GM23338 (cell line): Measurements from ENCODE around the gene SIGLEC9. TPM values are rescaled to one million over a fixed set of nuclear protein-coding genes. Genes with fewer than 3 reads are reported as not detected.

Experiments
- ATAC-seq: fragments of 200-7000 bp; cut with Tn5 transposase; 3 replicates; pipeline ENCODE4 v1.9.1; 2020
- DNase-seq: peaks from one replicate; pipeline ENCODE4 v3.0.0-alpha.2; 2015; ENCODE audit warnings: low spot score
- H2AFZ ChIP-seq: fragments of 200-600 bp; sonication (generic); 2 replicates; pipeline ENCODE4 v1.8.0; 2016; ENCODE audit warnings: antibody characterized with exemption, mild to moderate bottlenecking, moderate library complexity
- H3F3A ChIP-seq: fragments of 200-600 bp; sonication (generic); replicated peaks from 2 replicates; pipeline ENCODE4 v1.8.0; 2017; ENCODE audit warnings: antibody characterized with exemption, mixed run types, low read depth
- H3K27ac ChIP-seq: fragments of 200-600 bp; sonication (generic); 2 replicates; pipeline ENCODE4 v1.6.1; 2016; ENCODE audit warnings: low read depth
- H3K27me3 ChIP-seq: fragments of 200-600 bp; sonication (generic); 2 replicates; pipeline ENCODE4 v1.8.0; 2016; ENCODE audit warnings: mild to moderate bottlenecking, mixed run types, moderate library complexity; ENCODE audit not compliant: insufficient read depth
- H3K36me3 ChIP-seq: fragments of 200-600 bp; sonication (generic); 2 replicates; pipeline ENCODE4 v1.8.0; 2016; ENCODE audit warnings: mild to moderate bottlenecking; ENCODE audit not compliant: insufficient read depth
- H3K4me1 ChIP-seq: fragments of 200-600 bp; sonication (generic); 2 replicates; pipeline ENCODE4 v1.8.0; 2016; ENCODE audit warnings: mild to moderate bottlenecking, moderate library complexity; ENCODE audit not compliant: insufficient read depth
- H3K4me2 ChIP-seq: fragments of 200-600 bp; sonication (generic); 2 replicates; pipeline ENCODE4 v1.7.1; 2017; ENCODE audit warnings: mixed run types
- H3K4me3 ChIP-seq: fragments of 200-600 bp; sonication (generic); 2 replicates; pipeline ENCODE4 v1.6.1; 2016; ENCODE audit warnings: mixed run types
- H3K79me2 ChIP-seq: fragments of 200-600 bp; sonication (generic); replicated peaks from 2 replicates; pipeline ENCODE4 v1.8.0; 2017; ENCODE audit warnings: mild to moderate bottlenecking; ENCODE audit not compliant: insufficient read depth
- H3K9me2 ChIP-seq: fragments of 200-600 bp; sonication (generic); 2 replicates; pipeline ENCODE4 v1.8.0; 2017; ENCODE audit not compliant: insufficient read depth
- H4K20me1 ChIP-seq: fragments of 200-600 bp; sonication (generic); replicated peaks from 2 replicates; pipeline ENCODE4 v1.8.0; 2017; ENCODE audit warnings: mild to moderate bottlenecking; ENCODE audit not compliant: insufficient read depth
- H3K27ac Mint-ChIP-seq: 2 replicates; pipeline ENCODE4 v1.8.0; 2020; ENCODE audit warnings: inconsistent platforms, mild to moderate bottlenecking, moderate library complexity, mixed read lengths
- H3K27me3 Mint-ChIP-seq: 3 replicates; pipeline ENCODE4 v1.8.0; 2022; ENCODE audit warnings: low read depth, mild to moderate bottlenecking, moderate library complexity, mixed read lengths, inconsistent platforms; ENCODE audit not compliant: insufficient read depth, poor library complexity
- H3K36me3 Mint-ChIP-seq: 3 replicates; pipeline ENCODE4 v1.8.0; 2021; ENCODE audit warnings: low read depth, mild to moderate bottlenecking, inconsistent platforms, moderate library complexity, mixed read lengths
- H3K4me1 Mint-ChIP-seq: 3 replicates; pipeline ENCODE4 v1.8.0; 2020; ENCODE audit warnings: mild to moderate bottlenecking, inconsistent platforms, mixed read lengths
- H3K4me3 Mint-ChIP-seq: 3 replicates; pipeline ENCODE4 v1.8.0; 2021; ENCODE audit warnings: moderate library complexity, mild to moderate bottlenecking, inconsistent platforms, mixed read lengths
- H3K9me3 Mint-ChIP-seq: 3 replicates; pipeline ENCODE4 v1.8.0; 2020; ENCODE audit warnings: moderate library complexity, mild to moderate bottlenecking, inconsistent platforms, mixed read lengths
- CREB1 ChIP-seq: fragments of 250-450 bp; sonication (Bioruptor Pico); IDR thresholded peaks from 2 replicates; pipeline ENCODE4 v1.5.0; 2020; ENCODE audit warnings: low read depth, mild to moderate bottlenecking, moderate library complexity
- ETS1 ChIP-seq: IDR thresholded peaks from 2 replicates; pipeline ENCODE4 v1.6.1; 2016; ENCODE audit warnings: antibody characterized with exemption
- EZH2 ChIP-seq: fragments of 200-600 bp; sonication (generic); IDR thresholded peaks from one replicate; pipeline ENCODE4 v1.8.0; 2017; ENCODE audit warnings: antibody characterized with exemption, mild to moderate bottlenecking, low read depth; ENCODE audit not compliant: unreplicated experiment
- EZH2phosphoT487 ChIP-seq: fragments of 200-600 bp; sonication (generic); IDR thresholded peaks from one replicate; pipeline ENCODE4 v1.8.1; 2018; ENCODE audit warnings: antibody characterized with exemption; ENCODE audit not compliant: unreplicated experiment
- JUNB ChIP-seq: IDR thresholded peaks from one replicate; pipeline ENCODE4 v1.6.1; 2016; ENCODE audit warnings: antibody characterized with exemption; ENCODE audit not compliant: unreplicated experiment
- POLR2AphosphoS5 ChIP-seq: IDR thresholded peaks from 2 replicates; pipeline ENCODE4 v1.6.1; 2016; ENCODE audit warnings: antibody characterized with exemption, low read depth
- REST ChIP-seq: IDR thresholded peaks from one replicate; pipeline ENCODE4 v1.6.1; 2018; ENCODE audit warnings: antibody characterized with exemption; ENCODE audit not compliant: unreplicated experiment
- STAT1 ChIP-seq: IDR thresholded peaks from one replicate; pipeline ENCODE4 v1.6.1; 2016; ENCODE audit warnings: antibody characterized with exemption; ENCODE audit not compliant: unreplicated experiment
- ZNF114 ChIP-seq: fragments of 250-450 bp; sonication (Bioruptor Pico); IDR thresholded peaks from 2 replicates; pipeline ENCODE4 v1.5.0; 2020; ENCODE audit warnings: mild to moderate bottlenecking, moderate library complexity
- polyA plus RNA-seq: library from polyadenylated mRNA; unstranded; fragments of >200 nt; fragmentation: Nextera tagmentation; extraction: Ambion mirVana; gene quantifications from 2 replicates; pipeline ENCODE4 v1.2.1, GENCODE V29; 2016
- total RNA-seq: library from RNA; depleted of rRNA; stranded (reverse); fragments of >200 nt; shearing (Covaris generic); gene quantifications from 2 replicates; pipeline ENCODE4 v1.2.3, GENCODE V29; 2014

Gene SIGLEC9
- total and polyA plus RNA-seq, 2 experiments from 2014 or later = not detected

GRCh38 chr19:51119611-51120010 is 5.1 kb upstream of the SIGLEC9 start (continued):
- TF ChIP-seq CREB1 (CRISPR knock-in tag) = no peak
- TF ChIP-seq POLR2AphosphoS5 = no peak
- no peak for TF ChIP-seq EZH2
- no peak for TF ChIP-seq EZH2phosphoT487
- no peak for TF ChIP-seq ZNF114 (CRISPR knock-in tag)
- no peak for TF ChIP-seq ETS1
- no peak for TF ChIP-seq REST

- TF ChIP-seq REST = no peak
- TF ChIP-seq ETS1 = no peak
- no peak for TF ChIP-seq JUNB
- no peak for TF ChIP-seq STAT1
- TF ChIP-seq POLR2AphosphoS5 = no peak
- TF ChIP-seq CREB1 (CRISPR knock-in tag) = no peak
- peaks cover 4% of the 10 kb centered on the region; the same call in 2 of the 3 replicates for H3K4me1 Mint-ChIP-seq
- Histone ChIP-seq H3K79me2 (no peaks in the 10 kb centered on the region), H3K4me2 (no peak overlapping the region), H3K4me3 (no peak overlapping the region), H3F3A (no peaks in the 10 kb centered on the region), H3K27me3 (no peaks in the 10 kb centered on the region), H3K27ac (no peak overlapping the region), H3K9me2 (no peaks in the 10 kb centered on the region), H2AFZ (no peak overlapping the region), H3K4me1 (no peaks in the 10 kb centered on the region), H4K20me1 (no peaks in the 10 kb centered on the region), H3K36me3 (no peaks in the 10 kb centered on the region)
- DNase-seq = no peak
- peaks cover 11% of the 10 kb centered on the region for H3K27me3 Mint-ChIP-seq
- H3K4me3 Mint-ChIP-seq = no peak overlapping the region
- peak overlapping the region; percentile 81; the same call in 1 of the 2 replicates for H3K27ac Mint-ChIP-seq
- H3K36me3 Mint-ChIP-seq = no peaks in the 10 kb centered on the region; the same call in 2 of the 3 replicates
- H3K9me3 Mint-ChIP-seq = no peaks in the 10 kb centered on the region; the same call in 1 of the 3 replicates
- ATAC-seq = no peak
Observed at GRCh38 chr19:51120160-51120559, 4.5 kb upstream of the SIGLEC9 start.
